ENCODE measurements around the gene YBX2. TPM values are rescaled to one million over a fixed set of nuclear protein-coding genes. Genes with fewer than 3 reads are reported as not detected.

The YBX2 gene
- total RNA-seq, 1 donor from 2014 or later, result 0.35 TPM

DNA sequence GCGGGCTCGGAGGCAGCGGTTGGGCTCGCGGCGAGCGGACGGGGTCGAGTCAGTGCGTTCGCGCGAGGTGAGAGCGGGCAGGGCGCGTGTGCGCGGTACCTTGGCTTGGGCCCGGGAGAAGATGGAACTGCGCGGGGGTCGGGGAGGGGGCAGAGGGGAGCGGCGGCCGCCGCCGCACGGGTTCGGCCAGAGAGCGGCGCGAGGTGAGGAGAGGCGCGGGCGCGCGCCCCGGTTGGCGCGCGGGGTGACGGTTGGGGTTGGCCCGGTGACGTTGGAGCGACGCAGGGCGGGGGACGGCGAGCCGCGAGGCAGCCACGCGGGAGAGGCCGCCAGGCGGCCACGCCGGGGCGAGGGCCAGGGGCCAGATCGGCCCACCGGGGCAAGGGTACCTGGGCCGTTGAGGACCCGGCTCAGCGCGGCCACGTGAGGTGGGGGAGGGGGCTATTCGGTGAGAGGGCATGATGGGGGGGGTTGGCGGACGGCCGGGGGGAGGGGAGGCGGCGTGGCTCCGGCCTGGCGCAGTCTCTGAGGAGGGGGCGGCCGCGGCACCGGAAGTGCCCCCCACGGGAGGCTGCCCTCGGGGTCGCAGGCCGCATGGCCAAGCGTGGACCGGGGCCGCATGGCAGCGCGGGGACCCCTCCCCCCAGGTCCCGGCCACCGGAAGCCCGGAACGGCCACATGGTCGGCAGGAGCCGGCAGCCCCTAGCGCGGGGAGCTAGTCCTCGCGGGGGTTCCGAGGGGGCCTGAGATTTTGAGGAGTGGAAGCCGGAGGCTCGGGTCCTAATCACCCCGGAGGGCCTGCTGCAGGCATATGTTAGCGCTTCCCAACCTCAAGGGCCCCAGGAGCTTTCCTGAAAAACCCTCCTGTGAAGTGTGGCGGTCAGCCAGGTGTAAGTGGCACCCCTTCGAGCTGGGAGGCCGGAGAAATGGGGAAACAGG lies 13.5 kb upstream of the YBX2 start:
- no peak for DNase-seq (ENCODE audit: low read depth)
- TF ChIP-seq, protein P1, sequence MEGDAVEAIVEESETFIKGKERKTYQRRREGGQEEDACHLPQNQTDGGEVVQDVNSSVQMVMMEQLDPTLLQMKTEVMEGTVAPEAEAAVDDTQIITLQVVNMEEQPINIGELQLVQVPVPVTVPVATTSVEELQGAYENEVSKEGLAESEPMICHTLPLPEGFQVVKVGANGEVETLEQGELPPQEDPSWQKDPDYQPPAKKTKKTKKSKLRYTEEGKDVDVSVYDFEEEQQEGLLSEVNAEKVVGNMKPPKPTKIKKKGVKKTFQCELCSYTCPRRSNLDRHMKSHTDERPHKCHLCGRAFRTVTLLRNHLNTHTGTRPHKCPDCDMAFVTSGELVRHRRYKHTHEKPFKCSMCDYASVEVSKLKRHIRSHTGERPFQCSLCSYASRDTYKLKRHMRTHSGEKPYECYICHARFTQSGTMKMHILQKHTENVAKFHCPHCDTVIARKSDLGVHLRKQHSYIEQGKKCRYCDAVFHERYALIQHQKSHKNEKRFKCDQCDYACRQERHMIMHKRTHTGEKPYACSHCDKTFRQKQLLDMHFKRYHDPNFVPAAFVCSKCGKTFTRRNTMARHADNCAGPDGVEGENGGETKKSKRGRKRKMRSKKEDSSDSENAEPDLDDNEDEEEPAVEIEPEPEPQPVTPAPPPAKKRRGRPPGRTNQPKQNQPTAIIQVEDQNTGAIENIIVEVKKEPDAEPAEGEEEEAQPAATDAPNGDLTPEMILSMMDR (conservative IDR thresholded peaks at IDR 0.05; ENCODE audit: low read depth, low read length), result no peak
- H3K4me3 ChIP-seq (ENCODE audit: low read depth, low read length), result peak overlapping the region; percentile 95

DNA sequence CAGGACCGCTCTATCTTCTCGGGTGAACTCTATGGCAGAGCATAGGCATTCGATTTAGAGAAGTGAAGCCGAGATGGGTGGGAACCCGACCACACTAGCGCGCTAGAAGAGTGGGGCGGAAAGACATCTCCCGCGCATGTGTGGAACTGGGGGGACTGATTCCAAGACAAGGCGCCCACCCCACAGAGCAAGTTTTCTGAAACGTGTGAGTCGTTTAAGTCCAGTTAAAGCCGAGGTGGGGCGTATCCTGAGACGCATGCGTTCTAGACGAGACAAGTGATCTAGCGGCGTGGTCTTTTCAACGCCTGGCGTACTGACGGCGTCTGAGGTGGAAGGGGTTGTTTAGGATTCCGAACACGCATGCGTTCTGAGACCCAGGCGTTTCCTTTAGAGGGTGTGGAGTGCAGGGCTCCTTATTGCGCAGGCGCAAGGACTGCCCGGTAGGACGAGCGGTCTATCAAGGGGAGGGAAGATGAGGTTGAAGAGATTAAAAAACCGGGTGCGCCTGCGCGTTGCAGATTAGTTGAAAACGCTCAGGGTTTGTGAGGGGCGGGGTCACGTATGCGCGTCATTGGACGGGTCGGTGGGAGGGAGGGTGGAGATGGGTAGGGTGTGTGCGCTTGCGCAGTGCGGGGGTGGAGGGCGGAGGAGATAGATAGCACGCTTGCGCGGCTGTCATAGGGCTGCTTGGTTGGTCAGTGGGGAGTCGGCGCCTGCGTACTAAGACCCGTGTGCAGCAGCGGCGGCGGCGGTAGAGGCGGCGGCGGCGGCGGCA lies 12.7 kb upstream of the YBX2 start, which contains the start of gene EIF5A:
Gene EIF5A (plus strand): TSS at position 718 of the 775 bp plus-strand sequence. CDS start 2,008 bp downstream, outside the sequence.
- peak; percentile 99 for DNase-seq (ENCODE audit: low read depth)
- TF ChIP-seq, protein P1 (conservative IDR thresholded peaks at IDR 0.05; ENCODE audit: low read depth, low read length), result no peak
- H3K4me3 ChIP-seq (ENCODE audit: low read depth, low read length), result peak within 1 kb of the TSS; percentile 95

DNA sequence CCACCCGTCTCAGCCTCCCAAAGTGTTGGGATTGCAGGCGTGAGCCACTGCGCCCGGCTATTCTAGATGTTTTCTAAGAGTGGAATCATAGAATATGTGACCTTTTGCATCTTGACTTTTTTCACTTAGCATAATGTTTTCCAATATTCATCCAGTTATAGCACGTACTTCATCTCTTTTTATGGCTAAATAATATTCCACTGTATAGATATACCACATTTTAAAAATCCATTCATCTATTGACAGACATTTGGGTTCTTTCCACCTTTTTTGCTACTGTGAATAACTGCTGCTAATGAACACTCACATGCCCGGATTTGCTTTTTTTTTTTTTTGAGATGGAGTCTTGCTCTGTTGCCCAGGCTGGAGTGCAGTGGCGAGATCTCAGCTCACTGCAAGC lies 9.7 kb upstream of the YBX2 start:
- TF ChIP-seq, protein P1 (conservative IDR thresholded peaks at IDR 0.05; ENCODE audit: low read depth, low read length), result no peak
- DNase-seq (ENCODE audit: low read depth), result no peak
- H3K4me3 ChIP-seq (ENCODE audit: low read depth, low read length), result no peak overlapping the region

- TF ChIP-seq, protein P1 (conservative IDR thresholded peaks at IDR 0.05; ENCODE audit: low read depth, low read length), result peak; percentile 88
- no peak overlapping the region for H3K4me3 ChIP-seq (ENCODE audit: low read depth, low read length)
- DNase-seq (ENCODE audit: low read depth), result no peak
Observed at GRCh38 chr17:7296189-7296861, 1.9 kb upstream of the YBX2 start.

GRCh38 chr17:7295230-7296180 lies 1.1 kb upstream of the YBX2 start:
- TF ChIP-seq, protein P1 (conservative IDR thresholded peaks at IDR 0.05; ENCODE audit: low read depth, low read length), result no peak
- DNase-seq (ENCODE audit: low read depth), result no peak
- peak overlapping the region; percentile 40 for H3K4me3 ChIP-seq (ENCODE audit: low read depth, low read length)
